Stomach (tissue), 4 donors: ENCODE measurements around the gene FSHR.

Experiments used
- POLR2A ChIP-seq, 4 donors: fragments of 450-650 bp; IDR thresholded peaks; one replicate each; pipeline ENCODE4 v1.6.1; 2016; ENCODE audit warnings: antibody characterized with exemption in 4 of 4, control low read depth in 2 of 4, mild to moderate bottlenecking in 1 of 4, moderate library complexity in 1 of 4
- POLR2AphosphoS5 ChIP-seq, 3 donors: sonication (generic); formaldehyde crosslinking; IDR thresholded peaks; one replicate each; pipeline ENCODE4 v1.6.1; 2016; ENCODE audit warnings: antibody characterized with exemption in 3 of 3
- TF ChIP-seq, protein P1 (sequence below), 7 experiments: fragments of 450-650 bp in 4 of 7; fragments of 200-600 bp in 3 of 7; sonication (generic) in 3 of 7; IDR thresholded peaks; one replicate each; pipeline ENCODE4 v1.5.1; 2016 to 2019; ENCODE audit warnings: antibody characterized with exemption in 7 of 7, control low read depth in 2 of 7, mild to moderate bottlenecking in 1 of 7

- TF ChIP-seq, protein P1, sequence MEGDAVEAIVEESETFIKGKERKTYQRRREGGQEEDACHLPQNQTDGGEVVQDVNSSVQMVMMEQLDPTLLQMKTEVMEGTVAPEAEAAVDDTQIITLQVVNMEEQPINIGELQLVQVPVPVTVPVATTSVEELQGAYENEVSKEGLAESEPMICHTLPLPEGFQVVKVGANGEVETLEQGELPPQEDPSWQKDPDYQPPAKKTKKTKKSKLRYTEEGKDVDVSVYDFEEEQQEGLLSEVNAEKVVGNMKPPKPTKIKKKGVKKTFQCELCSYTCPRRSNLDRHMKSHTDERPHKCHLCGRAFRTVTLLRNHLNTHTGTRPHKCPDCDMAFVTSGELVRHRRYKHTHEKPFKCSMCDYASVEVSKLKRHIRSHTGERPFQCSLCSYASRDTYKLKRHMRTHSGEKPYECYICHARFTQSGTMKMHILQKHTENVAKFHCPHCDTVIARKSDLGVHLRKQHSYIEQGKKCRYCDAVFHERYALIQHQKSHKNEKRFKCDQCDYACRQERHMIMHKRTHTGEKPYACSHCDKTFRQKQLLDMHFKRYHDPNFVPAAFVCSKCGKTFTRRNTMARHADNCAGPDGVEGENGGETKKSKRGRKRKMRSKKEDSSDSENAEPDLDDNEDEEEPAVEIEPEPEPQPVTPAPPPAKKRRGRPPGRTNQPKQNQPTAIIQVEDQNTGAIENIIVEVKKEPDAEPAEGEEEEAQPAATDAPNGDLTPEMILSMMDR (IDR thresholded peaks at IDR 0.05): no peak
- TF ChIP-seq POLR2AphosphoS5 (IDR thresholded peaks at IDR 0.05) (no peak), POLR2A (IDR thresholded peaks at IDR 0.05) (no peak)
Measured at GRCh38 chr2:49041061-49041460, 113.3 kb downstream of the FSHR start.
